A549 (cell line): ENCODE data around the gene DNAAF6.

Source experiments
- CTCF ChIP-seq: fragments of >200 bp; sonication (Bioruptor Twin); formaldehyde crosslinking; IDR thresholded peaks from 3 replicates; pipeline ENCODE4 v1.5.1; 2016
- PBX3 ChIP-seq: IDR thresholded peaks from 2 replicates; pipeline ENCODE4 v1.6.1; 2012
- POLR2A ChIP-seq: IDR thresholded peaks from 2 replicates; pipeline ENCODE4 v1.6.1; 2012; ENCODE audit warnings: mild to moderate bottlenecking, low read length

GRCh38 chrX:107213477-107213876, 7.1 kb downstream of the DNAAF6 start:
- TF ChIP-seq CTCF (no peak), PBX3 (no peak), POLR2A (no peak)
